ENCODE measurements around the gene RRP36. TPM values are rescaled to one million over a fixed set of nuclear protein-coding genes. Genes with fewer than 3 reads are reported as not detected.

The RRP36 gene
- polyA plus RNA-seq, 4 donors, result 56.2 to 59.8 (median 59.4) TPM

DNA sequence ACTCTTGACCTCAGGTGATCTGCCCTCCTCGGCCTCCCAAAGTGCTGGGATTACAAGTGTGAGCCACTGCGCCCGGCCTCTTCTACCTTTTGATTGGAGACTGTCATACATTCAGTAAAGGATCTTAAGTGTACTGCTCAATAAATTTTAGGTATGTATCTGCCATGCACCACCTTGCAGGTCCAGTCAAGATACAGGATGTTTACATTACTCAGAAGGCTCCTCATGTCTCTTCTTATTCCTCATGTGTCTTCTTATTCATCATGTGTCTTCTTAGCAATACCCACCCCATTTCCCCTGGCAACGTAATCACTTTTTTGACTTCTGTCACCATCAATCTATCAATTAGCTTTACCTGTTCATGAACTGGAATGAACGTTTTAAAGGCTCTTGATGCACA is 15.6 kb upstream of the RRP36 start:
- no peak for DNase-seq (ENCODE audit: low read depth in 4 of 4, low spot score in 3 of 4)

DNA sequence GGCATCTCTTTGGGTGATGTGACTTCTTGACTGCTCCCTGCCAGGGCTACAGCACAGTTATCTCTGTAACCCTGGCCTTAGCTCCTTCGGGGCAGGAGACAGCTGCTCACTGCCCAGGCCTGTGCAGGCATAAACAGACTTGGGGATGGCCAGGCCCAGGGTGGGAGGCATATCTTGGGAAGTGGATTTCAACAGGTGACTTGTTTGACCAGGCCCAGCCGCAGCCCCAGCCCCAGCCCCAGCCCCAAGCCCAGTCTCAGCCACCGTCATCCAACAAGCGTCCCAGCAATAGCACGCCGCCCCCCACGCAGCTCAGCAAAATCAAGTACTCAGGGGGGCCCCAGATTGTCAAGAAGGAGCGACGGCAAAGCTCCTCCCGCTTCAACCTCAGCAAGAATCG is 15.2 kb upstream of the RRP36 start:
- no peak for DNase-seq (ENCODE audit: low read depth in 4 of 4, low spot score in 3 of 4)

- DNase-seq (ENCODE audit: low read depth in 4 of 4, low spot score in 3 of 4), result no peak
These were observed 14.3 kb upstream of the RRP36 start for GRCh38 chr6:43007126-43007525.

- DNase-seq (ENCODE audit: low read depth in 4 of 4, low spot score in 3 of 4), result no peak
These were observed 12.3 kb upstream of the RRP36 start for GRCh38 chr6:43009124-43009523.

GRCh38 chr6:43011207-43011606 is 10.2 kb upstream of the RRP36 start:
- no peak for DNase-seq (ENCODE audit: low read depth in 4 of 4, low spot score in 3 of 4)

GRCh38 chr6:43012364-43012763 is 9.1 kb upstream of the RRP36 start:
- no peak for DNase-seq (ENCODE audit: low read depth in 4 of 4, low spot score in 3 of 4)

DNA sequence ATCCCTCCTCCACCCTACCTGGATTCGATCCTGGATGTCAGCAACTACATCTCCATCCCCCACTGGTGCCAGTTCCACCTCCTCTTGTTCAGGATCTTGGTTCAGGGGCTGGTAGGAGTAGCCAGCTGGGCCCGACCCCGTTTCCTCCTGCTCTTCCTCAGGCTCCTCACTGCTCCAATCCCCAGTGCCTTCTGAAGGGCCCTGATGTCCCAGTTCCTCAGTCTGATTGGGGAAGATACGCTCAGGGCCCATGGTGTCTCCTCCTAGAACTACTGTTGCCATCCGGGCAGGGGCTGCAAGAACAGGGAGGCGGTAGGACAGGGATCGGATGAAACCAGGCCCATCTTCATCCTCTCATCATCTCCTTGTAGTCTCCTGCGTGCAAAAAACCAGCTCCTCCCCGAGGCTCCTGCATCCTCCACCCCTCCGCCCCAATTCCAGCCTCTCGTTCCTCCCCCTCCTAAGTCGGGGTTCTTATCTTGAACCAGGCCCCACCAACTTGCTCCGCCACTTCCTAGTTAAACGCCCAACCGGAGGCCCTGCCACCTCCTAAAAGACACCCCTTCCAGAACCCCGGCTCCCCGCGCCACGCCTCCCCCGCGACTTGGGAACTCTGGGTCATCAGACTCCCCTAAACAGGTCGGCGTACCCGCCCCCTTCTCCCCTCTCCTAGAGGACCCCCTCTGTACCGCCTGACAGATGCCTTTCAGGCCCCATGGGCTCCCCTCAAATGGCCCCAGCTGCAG is 8.2 kb upstream of the RRP36 start:
- DNase-seq (ENCODE audit: low read depth in 4 of 4, low spot score in 3 of 4), result no peak

- peak; percentile 94 to 100 (median 99) for DNase-seq (ENCODE audit: low read depth in 4 of 4, low spot score in 3 of 4)
These were observed 7.5 kb upstream of the RRP36 start, which contains the start of the genes KLHDC3 and MEA1 for GRCh38 chr6:43013843-43014433. TSS of gene KLHDC3 (plus strand) at chr6:43014249. CDS start at chr6:43017193, 2,944 bp downstream. TSS of gene MEA1 (minus strand) at chr6:43013946. CDS start at chr6:43013813, 133 bp downstream.

DNA sequence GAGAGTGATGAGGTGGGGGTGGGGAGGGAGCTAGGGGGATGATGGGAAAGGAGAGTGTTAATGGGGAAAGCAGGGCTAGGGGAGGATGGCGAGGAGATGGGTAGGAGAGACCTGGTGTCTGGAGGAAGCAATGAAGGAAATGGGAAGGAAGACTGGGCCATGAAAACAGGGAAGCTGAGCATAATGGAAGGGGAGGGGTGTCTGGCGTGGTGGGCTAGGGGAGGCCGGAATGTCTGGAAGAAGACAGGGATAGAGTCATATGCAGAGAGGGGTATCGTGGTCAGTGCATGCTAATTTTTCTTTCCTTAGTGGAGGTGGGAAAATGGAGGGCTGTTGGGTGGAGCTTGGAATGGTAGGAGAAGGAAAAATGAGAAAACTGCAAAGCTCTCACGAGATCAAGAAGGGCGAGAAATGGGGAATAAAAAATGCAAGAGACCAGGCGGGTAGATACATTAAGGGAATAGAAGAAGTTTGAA is 7.0 kb upstream of the RRP36 start:
- no peak for DNase-seq (ENCODE audit: low read depth in 4 of 4, low spot score in 3 of 4)

DNA sequence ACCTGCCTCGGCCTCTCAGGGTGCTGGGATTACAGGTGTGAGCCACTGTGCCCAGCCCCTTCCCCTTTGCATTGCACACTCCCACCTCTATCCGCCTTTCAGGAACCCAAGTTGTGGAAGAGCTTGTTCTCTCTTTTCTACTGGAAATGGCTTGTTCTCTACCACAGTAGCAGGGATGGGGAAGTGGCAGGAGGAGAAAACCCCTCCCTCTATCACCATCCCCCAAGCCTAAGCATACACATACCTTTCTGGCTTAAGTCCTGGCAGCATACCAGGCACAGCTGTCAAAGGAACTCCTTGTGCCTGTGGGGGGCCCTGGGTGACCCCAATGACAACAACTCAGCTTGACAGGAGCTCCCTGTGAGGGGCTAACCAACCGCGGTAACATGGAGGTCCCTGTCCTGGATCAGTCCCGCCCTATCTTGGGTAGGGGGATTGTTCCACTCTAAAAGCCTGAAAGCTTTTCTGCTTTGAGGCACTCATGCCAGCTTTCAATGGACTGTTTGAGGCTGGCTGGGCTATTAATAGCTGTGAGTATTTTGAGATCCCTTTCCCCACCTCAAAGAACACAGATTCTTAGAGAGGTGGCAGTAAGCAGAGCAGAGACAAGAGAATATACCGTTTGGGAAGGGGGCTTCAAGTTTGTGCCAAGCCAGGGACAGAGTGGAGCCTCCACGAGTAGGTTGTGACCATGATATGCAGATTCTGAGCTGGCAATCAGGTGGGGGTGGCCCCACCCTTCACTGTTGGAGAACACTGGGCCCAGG is 5.1 kb upstream of the RRP36 start:
- no peak for DNase-seq (ENCODE audit: low read depth in 4 of 4, low spot score in 3 of 4)

- DNase-seq (ENCODE audit: low read depth in 4 of 4, low spot score in 3 of 4), result no peak
These were observed 4.5 kb upstream of the RRP36 start for GRCh38 chr6:43016943-43017334.

DNA sequence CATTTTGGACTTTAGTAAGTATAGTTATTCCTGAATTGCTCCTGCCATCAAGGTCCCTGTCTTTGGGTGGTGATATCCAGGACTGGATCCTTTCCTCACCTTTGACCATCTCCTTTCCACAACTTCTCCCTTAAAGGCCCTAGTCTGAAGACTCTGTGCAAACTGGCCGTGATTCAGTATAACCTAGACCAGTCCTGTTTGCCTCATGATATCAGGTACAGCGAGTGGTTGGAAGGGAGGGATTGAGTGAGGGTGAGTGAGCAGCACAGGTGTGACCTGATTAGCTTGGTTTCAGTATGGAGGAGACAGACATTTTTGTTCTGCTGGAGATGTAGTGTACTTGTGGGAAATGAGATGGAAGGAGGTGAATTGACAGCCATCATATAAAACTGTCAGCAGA is 2.3 kb upstream of the RRP36 start:
- DNase-seq (ENCODE audit: low read depth in 4 of 4, low spot score in 3 of 4), result no peak

DNA sequence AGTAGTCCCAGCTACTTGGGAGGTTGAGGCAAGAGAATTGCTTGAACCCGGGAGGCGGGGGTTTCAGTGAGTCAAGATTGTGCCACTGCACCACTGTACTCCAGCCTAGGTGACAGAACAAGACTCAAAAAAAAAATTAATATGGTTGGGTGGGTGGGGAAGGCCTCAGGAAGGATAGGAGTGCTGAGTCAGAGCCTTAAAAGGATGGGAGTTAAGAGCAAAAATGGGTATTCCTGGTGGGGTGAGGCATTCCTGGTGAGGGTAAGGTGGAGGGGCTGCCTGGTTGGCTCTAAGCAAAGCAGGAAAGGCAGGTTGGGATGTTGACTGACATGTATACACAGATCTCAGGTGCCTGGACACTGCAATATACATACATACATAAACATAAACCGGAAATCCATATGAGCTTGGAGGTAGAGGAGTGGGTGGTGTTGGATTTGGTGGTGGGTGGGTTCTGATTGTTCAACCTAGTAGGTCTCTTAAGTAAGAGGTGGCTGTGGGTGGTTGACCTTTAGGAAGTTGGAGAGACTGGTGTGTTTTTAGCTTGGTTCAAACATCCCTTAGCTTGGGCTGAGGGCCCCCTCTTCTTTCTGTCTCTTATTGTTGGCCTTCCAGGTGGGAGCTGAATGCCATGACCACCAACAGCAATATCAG is 1.2 kb upstream of the RRP36 start:
- DNase-seq (ENCODE audit: low read depth in 4 of 4, low spot score in 3 of 4), result no peak

DNA sequence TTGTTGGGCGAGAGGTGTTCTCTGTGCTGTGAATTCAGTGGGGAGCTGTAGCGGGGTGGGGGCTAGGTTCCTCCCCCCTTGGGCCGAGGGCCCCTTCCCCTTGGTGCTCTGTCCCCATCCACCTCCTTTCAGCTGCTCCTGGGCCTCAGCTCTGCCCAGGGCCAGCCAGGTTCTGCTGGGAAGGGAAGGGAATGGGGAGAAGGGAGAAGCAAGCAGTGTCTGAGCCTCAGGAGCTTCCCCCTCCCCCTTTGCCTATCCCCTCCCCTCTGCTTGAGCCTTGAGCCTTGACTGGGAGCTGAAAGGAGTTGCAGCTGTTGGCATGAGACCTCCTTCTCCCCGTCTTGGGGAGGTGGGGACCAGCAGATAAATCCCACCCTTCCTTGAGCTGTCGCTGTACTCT is 576 bp upstream of the RRP36 start:
- DNase-seq (ENCODE audit: low read depth in 4 of 4, low spot score in 3 of 4), result no peak

GRCh38 chr6:43024436-43024835 is 3.0 kb downstream of the RRP36 start:
- DNase-seq (ENCODE audit: low read depth in 4 of 4, low spot score in 3 of 4), result no peak

DNA sequence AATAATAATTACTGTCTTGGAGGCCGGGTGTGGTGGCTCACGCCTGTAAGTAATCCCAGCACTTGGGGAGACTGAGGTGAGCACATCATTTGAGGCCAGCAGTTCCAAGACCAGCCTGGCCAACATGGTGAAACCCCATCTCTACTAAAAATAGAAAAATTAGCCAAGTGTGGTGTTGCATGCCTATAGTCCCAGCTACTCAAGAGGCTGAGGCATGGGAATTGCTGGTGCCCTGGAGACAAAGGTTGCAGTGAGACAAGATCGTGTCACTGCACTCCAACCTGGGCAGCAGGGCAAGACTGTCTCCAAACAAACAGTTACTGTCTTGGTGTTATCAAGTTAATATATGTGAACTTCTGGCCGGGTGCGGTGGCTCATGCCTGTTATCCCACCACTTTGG is 4.9 kb downstream of the RRP36 start:
- no peak for DNase-seq (ENCODE audit: low read depth in 4 of 4, low spot score in 3 of 4)

DNA sequence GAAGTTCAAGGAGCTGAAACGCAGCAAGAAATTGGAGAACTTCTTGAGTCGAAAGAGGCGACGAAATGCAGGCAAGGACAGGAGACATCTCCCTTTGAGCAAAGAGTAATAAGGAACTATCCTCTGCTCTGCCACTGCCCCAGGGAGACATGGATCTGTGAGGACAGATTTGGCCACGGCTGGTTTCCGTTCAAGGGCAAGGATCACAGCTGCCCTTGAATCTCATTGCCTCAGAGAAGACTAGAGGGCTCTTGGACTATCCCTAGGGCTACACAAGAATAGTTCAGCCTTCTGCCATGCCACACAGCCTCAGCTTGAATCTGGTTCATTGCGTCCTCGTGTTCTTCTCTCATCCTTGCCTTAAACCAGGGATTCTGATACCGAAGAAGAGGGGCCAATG is 7.7 kb downstream of the RRP36 start:
- no peak for DNase-seq (ENCODE audit: low read depth in 4 of 4, low spot score in 3 of 4)

DNA sequence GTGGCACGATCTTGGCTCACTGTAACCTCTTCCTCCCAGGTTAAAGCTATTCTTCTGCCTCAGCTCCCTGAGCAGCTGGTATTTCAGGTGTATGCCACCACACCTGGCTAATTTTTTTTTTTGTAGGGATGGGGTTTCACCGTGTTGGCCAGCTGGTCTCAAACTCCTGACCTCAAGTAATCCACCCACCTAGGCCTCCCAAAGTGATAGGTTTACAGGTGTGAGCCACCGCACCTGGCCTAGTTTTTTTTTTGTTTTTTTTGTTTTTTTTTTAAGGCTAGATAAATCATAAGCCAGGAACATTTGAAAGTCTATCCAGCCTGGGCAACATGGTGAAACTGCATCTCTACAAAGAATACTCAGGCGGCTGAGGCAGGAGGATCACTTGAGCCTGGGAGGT is 10.9 kb downstream of the RRP36 start:
- no peak for DNase-seq (ENCODE audit: low read depth in 4 of 4, low spot score in 3 of 4)

DNA sequence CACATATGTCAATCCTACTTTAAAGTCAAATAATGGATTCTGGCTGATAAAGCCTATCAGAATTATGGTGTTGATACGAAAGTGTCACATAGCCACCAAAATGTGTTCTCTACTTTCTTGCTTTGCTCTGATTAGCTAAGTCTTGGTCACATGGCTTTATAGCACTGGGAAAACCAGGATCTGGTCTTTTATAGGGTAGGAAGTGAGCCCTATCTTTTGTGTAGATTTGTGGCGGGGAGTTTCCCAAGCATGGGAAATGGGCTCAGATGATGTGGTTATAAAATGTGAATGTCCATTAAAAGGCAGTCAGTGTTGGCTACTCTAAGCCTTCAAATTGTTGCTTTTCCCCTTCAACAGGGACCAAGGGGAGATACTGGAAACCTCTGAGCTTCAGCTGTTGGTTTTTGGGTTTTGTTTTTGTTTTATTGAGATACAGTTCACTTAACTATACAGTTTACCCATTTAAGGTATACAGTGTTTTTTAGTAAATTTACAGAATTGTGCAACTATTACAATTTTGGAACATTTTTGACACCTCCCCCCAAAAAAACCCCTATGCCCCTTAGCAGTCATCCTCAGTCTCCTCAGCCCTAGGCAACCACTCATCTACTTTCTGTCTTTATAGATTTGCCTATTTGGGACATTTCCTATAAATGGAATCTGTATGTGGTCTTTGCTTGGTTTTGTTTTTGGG is 12.2 kb downstream of the RRP36 start:
- no peak for DNase-seq (ENCODE audit: low read depth in 4 of 4, low spot score in 3 of 4)

GRCh38 chr6:43034190-43034525 is 12.7 kb downstream of the RRP36 start:
- DNase-seq (ENCODE audit: low read depth in 4 of 4, low spot score in 3 of 4), result no peak

All from right renal pelvis (tissue), 4 donors.